Measurements from ENCODE around the gene ZNF12. TPM values are rescaled to one million over a fixed set of nuclear protein-coding genes. Genes with fewer than 3 reads are reported as not detected.
"Not testable (repeated sequence)": the region's sequence is repeated elsewhere in the genome, so short reads cannot be mapped to it uniquely, and the experiment has no call there.

ZNF12 gene
- total RNA-seq (17.8 and 19.0 TPM in 2 replicates), polyA plus RNA-seq (10.9 and 15.9 TPM in 2 replicates), polyA minus RNA-seq (ENCODE audit: low replicate concordance) (1.2 and 3.0 TPM in 2 replicates)
- 7.4 and 10.6 TPM in 2 replicates for polyA plus RNA-seq (2012)

DNA sequence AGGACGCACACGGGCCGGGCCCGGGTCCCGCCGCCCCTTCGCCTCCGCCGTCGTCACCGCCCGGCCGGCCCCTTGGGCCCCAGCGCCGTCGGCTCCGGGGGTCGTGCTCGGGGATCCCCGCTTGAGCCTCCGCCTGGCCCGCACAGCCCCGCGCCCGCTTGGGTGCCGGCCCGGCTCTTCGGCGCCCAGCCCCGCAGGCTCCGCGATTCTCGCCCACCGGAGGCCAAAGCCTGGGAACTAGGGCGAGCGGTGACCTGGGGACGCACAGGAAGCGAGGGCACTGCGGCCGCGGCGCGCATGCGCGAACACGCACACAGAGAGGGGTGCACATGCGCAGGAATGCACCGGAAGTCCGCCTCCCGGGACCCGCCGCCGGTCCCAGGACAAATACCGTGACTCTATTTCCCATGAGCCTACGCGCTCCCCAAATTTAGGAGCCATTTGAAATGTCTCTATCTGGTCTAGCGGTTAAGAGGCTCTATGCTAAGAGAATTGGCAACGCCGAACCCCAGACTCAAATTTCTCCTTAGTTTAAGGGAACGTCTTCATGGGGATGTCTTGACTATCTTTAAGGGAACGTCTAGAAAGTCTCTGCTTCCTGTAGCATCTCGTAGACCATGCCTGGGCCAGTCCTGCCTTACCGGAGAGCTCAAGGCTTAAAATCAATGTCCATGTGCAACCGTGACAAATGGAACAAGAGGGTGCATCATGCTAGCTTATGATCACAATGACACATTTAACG is at the start of gene ZNF12:
Gene ZNF12, minus strand, starts transcription at position 282 of the 742 bp plus-strand sequence. CDS start 1,774 bp downstream, outside the sequence.
- Histone ChIP-seq H3K4me2 (ENCODE audit: extremely low read depth, insufficient read depth, low read length) (peak within 1 kb of the TSS; percentile 93), H3K79me2 (ENCODE audit: control insufficient read depth, insufficient read depth, low read length) (peaks cover 42% of the 10 kb centered on the region), H2AFZ (ENCODE audit: low read length) (peak within 1 kb of the TSS; percentile 100), H3K9ac (ENCODE audit: insufficient read depth, low read length) (peak within 1 kb of the TSS; percentile 97), H3K27me3 (ENCODE audit: control insufficient read depth, insufficient read depth, low read length) (no peaks in the 10 kb centered on the region), H3K4me3 (replicated peaks in 1 of 4; ENCODE audit: control extremely low read depth in 1 of 4, insufficient read depth in 1 of 4, low read depth in 3 of 4, low read length in 4 of 4) (peak within 1 kb of the TSS; percentile 50 to 97 (median 88)), H3K4me1 (ENCODE audit: control insufficient read depth, extremely low read depth, insufficient read depth, low read length) (no peaks in the 10 kb centered on the region), H3K27ac (ENCODE audit: insufficient read depth, low read length) (peak within 1 kb of the TSS; percentile 65), H4K20me1 (ENCODE audit: control insufficient read depth, extremely low read depth, insufficient read depth, low read length) (no peaks in the 10 kb centered on the region), H3K36me3 (ENCODE audit: control insufficient read depth, insufficient read depth, low read length) (peaks cover 6% of the 10 kb centered on the region), H3K9me3 (ENCODE audit: control insufficient read depth, insufficient read depth, low read depth, low read length) (peaks cover 2% of the 10 kb centered on the region)
- peak; percentile 88 to 95 for DNase-seq (ENCODE audit: low read depth in 2 of 2)
- TF ChIP-seq EZH2 (IDR thresholded peaks at IDR 0.05; ENCODE audit: low read length, missing control alignments) = no peak
- TF ChIP-seq, protein P1, sequence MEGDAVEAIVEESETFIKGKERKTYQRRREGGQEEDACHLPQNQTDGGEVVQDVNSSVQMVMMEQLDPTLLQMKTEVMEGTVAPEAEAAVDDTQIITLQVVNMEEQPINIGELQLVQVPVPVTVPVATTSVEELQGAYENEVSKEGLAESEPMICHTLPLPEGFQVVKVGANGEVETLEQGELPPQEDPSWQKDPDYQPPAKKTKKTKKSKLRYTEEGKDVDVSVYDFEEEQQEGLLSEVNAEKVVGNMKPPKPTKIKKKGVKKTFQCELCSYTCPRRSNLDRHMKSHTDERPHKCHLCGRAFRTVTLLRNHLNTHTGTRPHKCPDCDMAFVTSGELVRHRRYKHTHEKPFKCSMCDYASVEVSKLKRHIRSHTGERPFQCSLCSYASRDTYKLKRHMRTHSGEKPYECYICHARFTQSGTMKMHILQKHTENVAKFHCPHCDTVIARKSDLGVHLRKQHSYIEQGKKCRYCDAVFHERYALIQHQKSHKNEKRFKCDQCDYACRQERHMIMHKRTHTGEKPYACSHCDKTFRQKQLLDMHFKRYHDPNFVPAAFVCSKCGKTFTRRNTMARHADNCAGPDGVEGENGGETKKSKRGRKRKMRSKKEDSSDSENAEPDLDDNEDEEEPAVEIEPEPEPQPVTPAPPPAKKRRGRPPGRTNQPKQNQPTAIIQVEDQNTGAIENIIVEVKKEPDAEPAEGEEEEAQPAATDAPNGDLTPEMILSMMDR (conservative IDR thresholded peaks at IDR 0.05 in 1 of 2, IDR thresholded peaks at IDR 0.05 in 1 of 2; ENCODE audit: low read depth in 1 of 2, low read length in 2 of 2) = no peak

GRCh38 chr7:6753964-6754363 is 47.2 kb upstream of the ZNF12 start, which contains the start of gene RSPH10B2:
Gene RSPH10B2, plus strand, starts transcription at chr7:6754103. Its CDS starts 3,575 bp downstream, at chr7:6757678.
- H3K9ac ChIP-seq (ENCODE audit: insufficient read depth, low read length); H2AFZ ChIP-seq (ENCODE audit: low read length); H4K20me1 ChIP-seq (ENCODE audit: control insufficient read depth, extremely low read depth, insufficient read depth, low read length); H3K9me3 ChIP-seq (ENCODE audit: control insufficient read depth, insufficient read depth, low read depth, low read length); H3K27me3 ChIP-seq (ENCODE audit: control insufficient read depth, insufficient read depth, low read length); H3K79me2 ChIP-seq (ENCODE audit: control insufficient read depth, insufficient read depth, low read length); H3K4me3 ChIP-seq (replicated peaks in 1 of 4; ENCODE audit: control extremely low read depth in 1 of 4, insufficient read depth in 1 of 4, low read depth in 3 of 4, low read length in 4 of 4); H3K4me1 ChIP-seq (ENCODE audit: control insufficient read depth, extremely low read depth, insufficient read depth, low read length); H3K27ac ChIP-seq (ENCODE audit: insufficient read depth, low read length); DNase-seq (ENCODE audit: low read depth in 2 of 2); H3K4me2 ChIP-seq (ENCODE audit: extremely low read depth, insufficient read depth, low read length); H3K36me3 ChIP-seq (ENCODE audit: control insufficient read depth, insufficient read depth, low read length): not testable (repeated sequence)

GRCh38 chr7:6750173-6750572 is 43.4 kb upstream of the ZNF12 start:
- H3K4me1 ChIP-seq (ENCODE audit: control insufficient read depth, extremely low read depth, insufficient read depth, low read length); H3K27me3 ChIP-seq (ENCODE audit: control insufficient read depth, insufficient read depth, low read length); H3K79me2 ChIP-seq (ENCODE audit: control insufficient read depth, insufficient read depth, low read length); H3K36me3 ChIP-seq (ENCODE audit: control insufficient read depth, insufficient read depth, low read length); DNase-seq (ENCODE audit: low read depth in 2 of 2); H3K4me3 ChIP-seq (replicated peaks in 1 of 4; ENCODE audit: control extremely low read depth in 1 of 4, insufficient read depth in 1 of 4, low read depth in 3 of 4, low read length in 4 of 4); H3K27ac ChIP-seq (ENCODE audit: insufficient read depth, low read length); H3K9ac ChIP-seq (ENCODE audit: insufficient read depth, low read length); H2AFZ ChIP-seq (ENCODE audit: low read length); H3K4me2 ChIP-seq (ENCODE audit: extremely low read depth, insufficient read depth, low read length); H3K9me3 ChIP-seq (ENCODE audit: control insufficient read depth, insufficient read depth, low read depth, low read length); H4K20me1 ChIP-seq (ENCODE audit: control insufficient read depth, extremely low read depth, insufficient read depth, low read length): not testable (repeated sequence)

DNA sequence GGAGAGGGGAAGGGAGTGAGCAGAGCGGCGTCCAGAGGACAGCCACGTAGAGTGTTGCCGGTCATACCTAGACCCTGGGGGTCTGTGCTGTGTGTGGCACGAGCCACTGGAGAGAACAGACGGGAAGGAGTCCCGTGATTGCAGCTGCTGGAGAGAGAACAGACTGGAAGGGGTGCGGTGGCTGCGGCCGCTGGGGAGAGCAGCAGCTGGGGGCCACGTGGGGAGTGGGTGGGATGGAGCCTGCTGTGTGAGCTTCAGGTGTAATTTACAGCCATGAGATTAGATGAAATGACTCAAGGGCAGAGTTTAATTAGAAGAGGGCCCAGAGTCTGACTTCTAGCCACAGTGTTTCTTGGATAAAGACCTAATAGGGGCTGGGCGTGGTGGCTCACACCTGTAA is 42.6 kb upstream of the ZNF12 start:
- not testable (repeated sequence) for DNase-seq (ENCODE audit: low read depth in 2 of 2); H2AFZ ChIP-seq (ENCODE audit: low read length); H3K79me2 ChIP-seq (ENCODE audit: control insufficient read depth, insufficient read depth, low read length); H3K4me3 ChIP-seq (replicated peaks in 1 of 4; ENCODE audit: control extremely low read depth in 1 of 4, insufficient read depth in 1 of 4, low read depth in 3 of 4, low read length in 4 of 4); H3K36me3 ChIP-seq (ENCODE audit: control insufficient read depth, insufficient read depth, low read length); H3K27ac ChIP-seq (ENCODE audit: insufficient read depth, low read length); H3K4me1 ChIP-seq (ENCODE audit: control insufficient read depth, extremely low read depth, insufficient read depth, low read length); H3K4me2 ChIP-seq (ENCODE audit: extremely low read depth, insufficient read depth, low read length); H4K20me1 ChIP-seq (ENCODE audit: control insufficient read depth, extremely low read depth, insufficient read depth, low read length); H3K27me3 ChIP-seq (ENCODE audit: control insufficient read depth, insufficient read depth, low read length); H3K9me3 ChIP-seq (ENCODE audit: control insufficient read depth, insufficient read depth, low read depth, low read length); H3K9ac ChIP-seq (ENCODE audit: insufficient read depth, low read length)

- H3K36me3 ChIP-seq (ENCODE audit: control insufficient read depth, insufficient read depth, low read length); DNase-seq (ENCODE audit: low read depth in 2 of 2); H3K9ac ChIP-seq (ENCODE audit: insufficient read depth, low read length); H3K79me2 ChIP-seq (ENCODE audit: control insufficient read depth, insufficient read depth, low read length); H4K20me1 ChIP-seq (ENCODE audit: control insufficient read depth, extremely low read depth, insufficient read depth, low read length); H3K27me3 ChIP-seq (ENCODE audit: control insufficient read depth, insufficient read depth, low read length); H3K27ac ChIP-seq (ENCODE audit: insufficient read depth, low read length); H2AFZ ChIP-seq (ENCODE audit: low read length); H3K4me2 ChIP-seq (ENCODE audit: extremely low read depth, insufficient read depth, low read length); H3K4me1 ChIP-seq (ENCODE audit: control insufficient read depth, extremely low read depth, insufficient read depth, low read length); H3K4me3 ChIP-seq (replicated peaks in 1 of 4; ENCODE audit: control extremely low read depth in 1 of 4, insufficient read depth in 1 of 4, low read depth in 3 of 4, low read length in 4 of 4); H3K9me3 ChIP-seq (ENCODE audit: control insufficient read depth, insufficient read depth, low read depth, low read length): not testable (repeated sequence)
Observed at GRCh38 chr7:6744410-6745100, 37.8 kb upstream of the ZNF12 start.

GRCh38 chr7:6738415-6738814 is 31.7 kb upstream of the ZNF12 start:
- not testable (repeated sequence) for H3K9me3 ChIP-seq (ENCODE audit: control insufficient read depth, insufficient read depth, low read depth, low read length); DNase-seq (ENCODE audit: low read depth in 2 of 2); H2AFZ ChIP-seq (ENCODE audit: low read length); H3K4me3 ChIP-seq (replicated peaks in 1 of 4; ENCODE audit: control extremely low read depth in 1 of 4, insufficient read depth in 1 of 4, low read depth in 3 of 4, low read length in 4 of 4); H3K79me2 ChIP-seq (ENCODE audit: control insufficient read depth, insufficient read depth, low read length); H3K27ac ChIP-seq (ENCODE audit: insufficient read depth, low read length); H3K9ac ChIP-seq (ENCODE audit: insufficient read depth, low read length); H3K4me1 ChIP-seq (ENCODE audit: control insufficient read depth, extremely low read depth, insufficient read depth, low read length); H3K36me3 ChIP-seq (ENCODE audit: control insufficient read depth, insufficient read depth, low read length); H3K27me3 ChIP-seq (ENCODE audit: control insufficient read depth, insufficient read depth, low read length); H3K4me2 ChIP-seq (ENCODE audit: extremely low read depth, insufficient read depth, low read length); H4K20me1 ChIP-seq (ENCODE audit: control insufficient read depth, extremely low read depth, insufficient read depth, low read length)

Data from fibroblast of lung (primary cell).